H54 (cell line): ENCODE measurements around the gene MAGEB3.
A peak's percentile ranks its signal among the peaks of the same experiment; 100 is the strongest.

Experiments
- DNase-seq: peaks from one replicate; pipeline ENCODE4 v3.0.0; 2011; ENCODE audit warnings: low spot score, mixed read lengths; ENCODE audit not compliant: insufficient read length
- FAIRE-seq: peaks from 3 replicates; lab custom pipeline; 2011; peaks lifted over from hg19 to GRCh38; lab: Jason Lieb, UNC
- POLR2A ChIP-seq: IDR thresholded peaks from 2 replicates; pipeline ENCODE4 v1.6.1; 2011; ENCODE audit warnings: low read depth, mild to moderate bottlenecking, low read length

MAGEB3 gene

GRCh38 chrX:30246769-30247489 lies 16.5 kb downstream of the MAGEB3 start, which contains the start of gene MAGEB1:
TSS of gene MAGEB1 (plus strand) at chrX:30247146. CDS start at chrX:30250494, 3,348 bp downstream.
- TF ChIP-seq POLR2A, result no peak
- DNase-seq (no peak), FAIRE-seq (no peak)

GRCh38 chrX:30248854-30249253 lies 18.4 kb downstream of the MAGEB3 start:
- no peak for TF ChIP-seq POLR2A
- FAIRE-seq, result no peak
- DNase-seq, result no peak

GRCh38 chrX:30253257-30253656 lies 22.8 kb downstream of the MAGEB3 start:
- no peak for DNase-seq
- no peak for TF ChIP-seq POLR2A
- FAIRE-seq, result no peak

GRCh38 chrX:30259927-30260326 lies 29.5 kb downstream of the MAGEB3 start:
- FAIRE-seq, result no peak
- TF ChIP-seq POLR2A, result no peak
- no peak for DNase-seq

- no peak for FAIRE-seq
Observed at GRCh38 chrX:30261012-30261411, 30.6 kb downstream of the MAGEB3 start.

GRCh38 chrX:30262763-30263162 lies 32.3 kb downstream of the MAGEB3 start:
- no peak for TF ChIP-seq POLR2A
- no peak for FAIRE-seq
- DNase-seq, result no peak

More at GRCh38 chrX:30261012-30261411, 30.6 kb downstream of the MAGEB3 start:
- DNase-seq, result no peak
- no peak for TF ChIP-seq POLR2A

- FAIRE-seq (no peak), DNase-seq (no peak)
- no peak for TF ChIP-seq POLR2A
Observed at GRCh38 chrX:30270639-30271038, 40.2 kb downstream of the MAGEB3 start.

- FAIRE-seq (no peak), DNase-seq (no peak)
- no peak for TF ChIP-seq POLR2A
Observed at GRCh38 chrX:30275498-30275897, 45.0 kb downstream of the MAGEB3 start.

- no peak for DNase-seq
- FAIRE-seq, result no peak
- no peak for TF ChIP-seq POLR2A
Observed at GRCh38 chrX:30278365-30278764, 47.9 kb downstream of the MAGEB3 start.

- DNase-seq (no peak), FAIRE-seq (no peak)
- TF ChIP-seq POLR2A, result no peak
Observed at GRCh38 chrX:30280428-30280827, 50.0 kb downstream of the MAGEB3 start.

- no peak for TF ChIP-seq POLR2A
- DNase-seq (no peak), FAIRE-seq (no peak)
Observed at GRCh38 chrX:30282527-30282926, 52.1 kb downstream of the MAGEB3 start.

- peak; percentile 5 for DNase-seq
- FAIRE-seq, result no peak
- TF ChIP-seq POLR2A, result no peak
Observed at GRCh38 chrX:30283456-30284200, 53.2 kb downstream of the MAGEB3 start.
